Measurements from ENCODE around the gene UTS2. TPM values are rescaled to one million over a fixed set of nuclear protein-coding genes. Genes with fewer than 3 reads are reported as not detected.

Gene UTS2
- total and polyA plus RNA-seq, 9 of the 15 experiments (the other 6 are each of a cell fraction or from before 2014, with no cell fraction given): 0.22 to 0.29 TPM; not detected in 7

DNA sequence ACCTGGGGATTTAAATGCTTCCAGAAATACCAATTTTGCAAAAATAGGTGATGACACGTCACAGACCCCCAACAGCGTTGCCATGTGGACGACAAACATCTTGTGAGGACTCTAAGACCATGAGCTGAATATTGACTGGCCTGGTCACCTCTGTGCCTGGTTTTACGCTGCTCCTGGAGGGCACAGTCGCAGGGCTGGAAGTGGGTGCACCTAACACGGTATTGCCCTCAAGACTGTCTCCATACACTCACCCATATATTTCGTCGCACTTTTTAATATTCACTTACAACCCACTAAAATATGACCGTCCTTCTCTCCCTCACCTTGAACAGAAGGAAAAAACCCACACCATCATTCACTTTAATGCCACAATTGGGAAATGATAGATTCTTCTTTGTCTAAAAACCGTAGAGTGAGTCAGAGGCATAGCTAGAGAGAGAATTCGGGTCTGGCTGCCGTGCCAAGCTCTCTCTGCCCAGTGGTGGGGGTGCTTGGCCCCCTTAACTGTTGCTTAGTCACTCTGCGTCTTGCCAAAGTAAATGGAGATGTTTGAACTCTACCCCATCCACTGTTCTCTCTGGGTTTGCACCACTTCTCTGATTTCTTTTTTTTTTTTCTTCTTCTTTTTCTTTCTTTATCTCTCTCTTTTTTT lies 40.8 kb upstream of the UTS2 start:
- ChIA-PET CTCF (ENCODE audit: low intra/inter-chr PET ratio) (interaction anchor here (0.7 kb wide), 1 partner anchor 9 kb away, joined by 4 read pairs; no protein-coding TSS in a partner anchor), POLR2A (no interaction called here)
- Histone ChIP-seq H3K4me2 (ENCODE audit: insufficient read depth, low read length) (no peak overlapping the region), H3K9me3 (replicated peaks; ENCODE audit: control insufficient read depth, insufficient read depth, low read depth, low read length) (no peaks in the 10 kb centered on the region), H3K27ac (ENCODE audit: extremely low read depth, low read depth, low read length) (no peak overlapping the region), H3K36me3 (ENCODE audit: control insufficient read depth, insufficient read depth, low read length) (no peaks in the 10 kb centered on the region), H2AFZ (ENCODE audit: low read depth, low read length) (no peak overlapping the region), H3K4me1 (replicated peaks in 1 of 2; ENCODE audit: control insufficient read depth in 2 of 2, insufficient read depth in 2 of 2, low read length in 2 of 2) (no peaks in the 10 kb centered on the region; a peak in 1 of 5 replicates), H3K9me1 (ENCODE audit: control insufficient read depth, insufficient read depth, low read length) (no peaks in the 10 kb centered on the region), H4K20me1 (replicated peaks; ENCODE audit: control insufficient read depth, insufficient read depth, low read length) (no peaks in the 10 kb centered on the region), H3K9ac (ENCODE audit: insufficient read depth in 1 of 2, low read depth in 2 of 2, low read length in 2 of 2) (no peak overlapping the region), H3K4me3 (no peak overlapping the region), H3K27me3 (ENCODE audit: control insufficient read depth in 2 of 2, insufficient read depth in 2 of 2, low read length in 2 of 2) (peaks cover 21 to 42% of the 10 kb centered on the region in 2 experiments; a peak in 4 of 5 replicates), H3K79me2 (ENCODE audit: control insufficient read depth, insufficient read depth, low read length) (no peaks in the 10 kb centered on the region)
- no peak for FAIRE-seq
- no peak for DNase-seq (ENCODE audit: extremely low read depth in 1 of 4, low spot score in 3 of 4)
- WGBS (ENCODE audit: insufficient coverage, low coverage, missing lambda C conversion rate): 5% methylated on average over 13 of the region's 13 CpGs
- intact Hi-C loops (cut with micrococcal nuclease): no loop called here
- in situ Hi-C loops (cut with MboI): no loop called here
- no peak for ATAC-seq
- TF ChIP-seq ATF7 (IDR thresholded peaks at IDR 0.05) (no peak), ZNF239 (CRISPR knock-in tag; IDR thresholded peaks at IDR 0.05) (no peak), BRCA1 (IDR thresholded peaks at IDR 0.05) (no peak), BRCA1 (CRISPR knock-in tag; IDR thresholded peaks at IDR 0.05) (no peak), ZNF253 (CRISPR knock-in tag; conservative IDR thresholded peaks at IDR 0.05) (no peak), ZNF23 (CRISPR knock-in tag; IDR thresholded peaks at IDR 0.05) (no peak), ZSCAN32 (CRISPR knock-in tag; IDR thresholded peaks at IDR 0.05) (no peak), CREB1 (IDR thresholded peaks at IDR 0.05) (no peak), CREB1 (CRISPR knock-in tag; IDR thresholded peaks at IDR 0.05) (no peak)
- BruUV-seq (replicated peaks): no TSS peak

All from K562 (cell line).